ENCODE measurements around the gene KCNK15.
A peak's percentile ranks its signal among the peaks of the same experiment; 100 is the strongest.

GRCh38 chr20:44733341-44734069, 12.2 kb upstream of the KCNK15 start:
- TF ChIP-seq CTCF (IDR thresholded peaks at IDR 0.05): peak; percentile 73 to 96 (median 90)
- TF ChIP-seq POLR2A (IDR thresholded peaks at IDR 0.05): no peak
- peak in 1 of 2 donors; percentile 43 for TF ChIP-seq EP300 (IDR thresholded peaks at IDR 0.05)
